HFF-Myc (cell line): ENCODE measurements around the gene CD200R1.

Source experiments
- DNase-seq: peaks from one replicate; pipeline ENCODE4 v3.0.0-alpha.2; 2011; ENCODE audit warnings: low read depth; ENCODE audit errors: extremely low read depth
- H3K4me3 ChIP-seq: replicated peaks from 2 replicates; pipeline ENCODE4 v1.5.1; 2011; ENCODE audit warnings: low read depth, mild to moderate bottlenecking, control low read depth, low read length
- TF ChIP-seq, protein P1 (sequence below): IDR thresholded peaks from 2 replicates; pipeline ENCODE4 v1.5.1; 2012; ENCODE audit warnings: mild to moderate bottlenecking, low read depth, low read length, control low read depth; ENCODE audit errors: missing control alignments

The CD200R1 gene

DNA sequence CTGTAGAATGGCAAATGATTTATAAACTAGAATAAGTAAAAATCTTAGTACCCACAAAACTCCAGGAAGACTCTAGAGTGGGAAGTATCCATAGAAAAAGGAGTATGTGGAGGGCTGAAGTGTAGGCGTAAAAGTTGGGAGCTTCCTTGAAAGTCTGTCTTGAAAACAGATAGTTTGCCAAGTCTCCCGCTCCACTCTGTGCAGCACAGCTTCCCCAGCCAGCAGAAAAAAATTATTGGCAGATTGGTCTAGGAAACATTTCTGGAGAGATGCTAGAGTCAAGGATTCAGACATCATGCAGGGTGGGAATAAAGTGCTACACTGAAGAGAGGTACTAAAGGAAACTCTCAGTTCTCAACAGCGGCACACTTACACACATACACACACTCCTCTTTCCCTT, 74.8 kb downstream of the CD200R1 start:
- no peak for DNase-seq
- no peak overlapping the region for H3K4me3 ChIP-seq
- TF ChIP-seq, protein P1, sequence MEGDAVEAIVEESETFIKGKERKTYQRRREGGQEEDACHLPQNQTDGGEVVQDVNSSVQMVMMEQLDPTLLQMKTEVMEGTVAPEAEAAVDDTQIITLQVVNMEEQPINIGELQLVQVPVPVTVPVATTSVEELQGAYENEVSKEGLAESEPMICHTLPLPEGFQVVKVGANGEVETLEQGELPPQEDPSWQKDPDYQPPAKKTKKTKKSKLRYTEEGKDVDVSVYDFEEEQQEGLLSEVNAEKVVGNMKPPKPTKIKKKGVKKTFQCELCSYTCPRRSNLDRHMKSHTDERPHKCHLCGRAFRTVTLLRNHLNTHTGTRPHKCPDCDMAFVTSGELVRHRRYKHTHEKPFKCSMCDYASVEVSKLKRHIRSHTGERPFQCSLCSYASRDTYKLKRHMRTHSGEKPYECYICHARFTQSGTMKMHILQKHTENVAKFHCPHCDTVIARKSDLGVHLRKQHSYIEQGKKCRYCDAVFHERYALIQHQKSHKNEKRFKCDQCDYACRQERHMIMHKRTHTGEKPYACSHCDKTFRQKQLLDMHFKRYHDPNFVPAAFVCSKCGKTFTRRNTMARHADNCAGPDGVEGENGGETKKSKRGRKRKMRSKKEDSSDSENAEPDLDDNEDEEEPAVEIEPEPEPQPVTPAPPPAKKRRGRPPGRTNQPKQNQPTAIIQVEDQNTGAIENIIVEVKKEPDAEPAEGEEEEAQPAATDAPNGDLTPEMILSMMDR: no peak

DNA sequence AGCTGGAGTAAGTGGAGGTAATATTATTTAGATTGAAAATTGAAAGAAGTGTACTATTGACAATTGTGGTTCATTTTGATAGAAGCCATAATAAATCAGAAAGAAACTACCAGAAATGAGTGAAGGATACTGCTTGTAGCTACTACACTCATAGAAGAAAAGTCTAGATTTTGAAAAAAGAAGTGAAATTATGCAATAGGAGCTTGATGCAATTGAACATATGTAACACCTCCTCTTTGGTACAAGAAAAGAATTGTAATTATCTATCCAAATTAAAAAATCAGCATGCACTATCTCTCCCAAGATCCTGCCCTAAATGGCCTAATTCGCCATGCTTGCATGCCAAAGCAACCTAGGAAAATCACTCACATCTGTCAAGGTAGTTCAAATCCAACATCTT, 77.1 kb downstream of the CD200R1 start:
- no peak for DNase-seq
- TF ChIP-seq, protein P1: no peak
- H3K4me3 ChIP-seq: no peak overlapping the region

DNA sequence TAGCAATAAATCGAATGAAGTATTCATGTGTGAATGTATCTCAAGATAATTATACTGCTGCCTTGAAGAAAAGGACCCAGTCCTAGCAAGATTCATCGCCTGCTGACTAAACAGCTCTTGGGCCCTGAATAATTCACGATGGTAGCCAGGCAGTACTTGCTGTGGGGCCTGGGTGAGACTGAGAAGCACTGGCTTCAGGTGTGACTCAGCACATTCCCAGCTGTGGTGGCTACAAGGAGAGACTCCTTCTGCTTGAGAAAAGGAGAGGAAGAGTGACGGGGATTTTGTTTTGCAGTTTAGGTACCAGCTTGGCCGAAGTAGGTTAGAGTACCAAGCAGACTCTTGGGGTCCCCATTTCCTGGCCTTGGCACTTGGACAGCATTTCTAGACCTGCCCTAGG, 80.6 kb downstream of the CD200R1 start:
- TF ChIP-seq, protein P1: no peak
- no peak overlapping the region for H3K4me3 ChIP-seq
- no peak for DNase-seq

DNA sequence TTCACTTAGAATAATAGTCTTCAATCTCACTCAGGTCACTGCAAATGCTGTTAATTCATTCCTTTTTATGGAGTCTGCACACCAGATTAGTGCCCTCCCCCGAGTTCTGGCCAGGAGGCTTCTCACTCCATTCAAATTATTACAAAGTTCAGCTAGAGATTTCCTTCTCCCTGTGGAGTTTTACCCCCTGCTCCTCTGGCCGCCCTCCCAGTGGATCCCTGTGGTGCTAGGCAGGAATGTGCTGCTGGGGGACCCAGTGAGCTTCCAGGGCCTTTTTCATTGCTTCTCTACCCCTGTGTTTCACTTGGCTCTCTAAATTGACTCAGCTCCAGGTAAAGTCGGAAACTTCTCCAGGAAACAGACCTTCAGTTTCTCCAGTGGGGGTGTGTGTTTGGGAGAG, 85.5 kb downstream of the CD200R1 start:
- TF ChIP-seq, protein P1: no peak
- no peak overlapping the region for H3K4me3 ChIP-seq
- no peak for DNase-seq

DNA sequence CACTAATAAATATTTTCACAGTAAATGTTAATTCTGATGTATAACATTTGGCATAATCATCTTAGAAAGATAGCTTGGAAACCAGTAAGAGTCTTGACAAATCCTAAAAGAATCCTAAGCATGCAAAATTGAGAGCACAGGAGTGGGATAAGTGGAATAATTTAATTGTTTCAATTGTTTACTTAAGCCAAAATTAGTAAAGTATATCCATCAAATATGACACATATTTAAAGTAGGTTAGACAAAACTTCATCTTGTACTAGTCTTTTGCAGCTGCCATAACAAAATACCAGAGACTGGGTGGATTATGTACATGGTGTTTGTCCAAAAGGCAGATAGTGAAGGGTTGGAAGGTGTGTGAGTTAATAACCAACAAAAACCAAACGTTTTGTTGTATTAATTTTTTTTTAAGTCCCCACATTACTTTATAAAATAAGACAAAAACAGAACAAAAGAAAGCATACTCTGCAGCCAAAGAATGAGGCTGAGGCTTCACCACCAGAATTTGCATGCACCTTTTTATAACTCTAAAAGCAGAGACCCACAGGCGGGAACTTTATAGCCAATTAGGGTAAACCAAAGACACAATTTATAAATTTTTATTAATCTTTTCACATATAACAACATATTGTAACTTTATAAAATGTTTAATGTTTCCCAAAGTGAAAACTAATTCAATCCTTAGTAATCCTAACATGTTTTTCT, 86.4 kb downstream of the CD200R1 start:
- TF ChIP-seq, protein P1: no peak

DNA sequence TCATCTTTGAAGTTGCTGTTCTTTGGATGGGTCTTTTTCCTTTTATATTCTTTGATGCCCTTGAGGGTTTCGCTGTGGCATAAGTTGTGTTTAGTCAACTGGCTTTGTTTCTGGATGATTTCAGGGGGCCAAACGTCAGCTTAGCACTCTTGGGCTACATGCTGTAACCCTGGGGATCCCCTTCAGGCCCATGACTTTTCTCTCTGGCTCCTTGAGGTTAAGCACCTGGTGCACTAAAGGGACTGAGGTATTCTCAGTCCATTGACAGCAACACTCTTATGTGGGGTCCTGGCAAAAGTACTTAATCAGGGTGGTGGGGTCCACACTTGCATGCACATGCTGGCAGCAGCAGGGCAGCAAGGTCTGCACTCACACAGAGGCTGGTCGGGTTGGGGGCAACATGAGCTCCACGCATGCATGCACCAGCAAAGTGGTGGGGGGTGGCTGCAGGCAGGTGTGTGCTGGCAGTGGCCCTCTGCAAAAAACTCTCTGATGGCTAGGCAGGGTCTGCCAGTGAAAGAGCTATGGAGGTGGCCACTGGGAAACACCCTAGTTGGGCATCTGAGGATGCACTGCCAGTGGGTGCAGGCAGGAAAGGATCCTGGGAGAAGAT, 90.1 kb downstream of the CD200R1 start:
- DNase-seq: no peak
- TF ChIP-seq, protein P1: no peak
- H3K4me3 ChIP-seq: no peak overlapping the region

More for the DNA sequence above, 86.4 kb downstream of the CD200R1 start:
- no peak for DNase-seq
- H3K4me3 ChIP-seq: no peak overlapping the region
